BJ (cell line): ENCODE data around the gene LRRC8C. TPM values are rescaled to one million over a fixed set of nuclear protein-coding genes. Genes with fewer than 3 reads are reported as not detected.

Source experiments
- CTCF ChIA-PET: fragments of 350-600 bp; formaldehyde crosslinking; extraction: SDS; loops from one replicate; lab custom pipeline; 2021; ENCODE audit warnings: antibody characterized with exemption, inconsistent platforms; lab: Yijun Ruan, JAX
- POLR2A ChIA-PET: fragments of 300-600 bp; sonication (Branson Sonifier 250); formaldehyde crosslinking; extraction: SDS; loops from one replicate; lab custom pipeline; 2021; ENCODE audit warnings: antibody characterized with exemption; lab: Charles Lee
- DNase-seq: peaks from one replicate; pipeline ENCODE4 v3.0.0-alpha.2; 2011; ENCODE audit warnings: low read depth
- H3K27me3 ChIP-seq: 2 replicates; pipeline ENCODE4 v1.6.0; 2011; ENCODE audit warnings: low read length; ENCODE audit not compliant: control insufficient read depth, insufficient read depth
- H3K36me3 ChIP-seq: 2 replicates; pipeline ENCODE4 v1.5.1; 2011; ENCODE audit warnings: low read length; ENCODE audit not compliant: control insufficient read depth, insufficient read depth
- H3K4me3 ChIP-seq: 2 replicates; pipeline ENCODE4 v1.5.1; 2011; ENCODE audit warnings: low read depth, mild to moderate bottlenecking, control low read depth, low read length
- polyA plus RNA-seq: library from polyadenylated mRNA; depleted of rRNA; stranded (reverse); fragments of >200 nt; gene quantifications from 2 replicates; pipeline ENCODE4 v1.2.3, GENCODE V29; 2011
- TF ChIP-seq, protein P1 (sequence below): IDR thresholded peaks from 2 replicates; pipeline ENCODE4 v1.5.1; 2011; ENCODE audit warnings: low read depth, mild to moderate bottlenecking, control low read depth, inconsistent platforms, low read length, moderate library complexity; ENCODE audit not compliant: insufficient read depth

LRRC8C gene
- polyA plus RNA-seq, 1 experiment = 3.6 TPM

GRCh38 chr1:89633248-89633799 is 404 bp downstream of the LRRC8C start:
- ChIA-PET POLR2A (no interaction called here), CTCF (interaction anchor here (0.6 to 10.4 kb wide), 5 partner anchors 10 to 130 kb away, joined by 3 to 85 read pairs (median 5); no protein-coding TSS in a partner anchor)
- Histone ChIP-seq H3K36me3 (no peaks in the 10 kb centered on the region), H3K27me3 (no peaks in the 10 kb centered on the region), H3K4me3 (peak overlapping the region; percentile 96)
- DNase-seq = no peak
- TF ChIP-seq, protein P1, sequence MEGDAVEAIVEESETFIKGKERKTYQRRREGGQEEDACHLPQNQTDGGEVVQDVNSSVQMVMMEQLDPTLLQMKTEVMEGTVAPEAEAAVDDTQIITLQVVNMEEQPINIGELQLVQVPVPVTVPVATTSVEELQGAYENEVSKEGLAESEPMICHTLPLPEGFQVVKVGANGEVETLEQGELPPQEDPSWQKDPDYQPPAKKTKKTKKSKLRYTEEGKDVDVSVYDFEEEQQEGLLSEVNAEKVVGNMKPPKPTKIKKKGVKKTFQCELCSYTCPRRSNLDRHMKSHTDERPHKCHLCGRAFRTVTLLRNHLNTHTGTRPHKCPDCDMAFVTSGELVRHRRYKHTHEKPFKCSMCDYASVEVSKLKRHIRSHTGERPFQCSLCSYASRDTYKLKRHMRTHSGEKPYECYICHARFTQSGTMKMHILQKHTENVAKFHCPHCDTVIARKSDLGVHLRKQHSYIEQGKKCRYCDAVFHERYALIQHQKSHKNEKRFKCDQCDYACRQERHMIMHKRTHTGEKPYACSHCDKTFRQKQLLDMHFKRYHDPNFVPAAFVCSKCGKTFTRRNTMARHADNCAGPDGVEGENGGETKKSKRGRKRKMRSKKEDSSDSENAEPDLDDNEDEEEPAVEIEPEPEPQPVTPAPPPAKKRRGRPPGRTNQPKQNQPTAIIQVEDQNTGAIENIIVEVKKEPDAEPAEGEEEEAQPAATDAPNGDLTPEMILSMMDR = no peak

DNA sequence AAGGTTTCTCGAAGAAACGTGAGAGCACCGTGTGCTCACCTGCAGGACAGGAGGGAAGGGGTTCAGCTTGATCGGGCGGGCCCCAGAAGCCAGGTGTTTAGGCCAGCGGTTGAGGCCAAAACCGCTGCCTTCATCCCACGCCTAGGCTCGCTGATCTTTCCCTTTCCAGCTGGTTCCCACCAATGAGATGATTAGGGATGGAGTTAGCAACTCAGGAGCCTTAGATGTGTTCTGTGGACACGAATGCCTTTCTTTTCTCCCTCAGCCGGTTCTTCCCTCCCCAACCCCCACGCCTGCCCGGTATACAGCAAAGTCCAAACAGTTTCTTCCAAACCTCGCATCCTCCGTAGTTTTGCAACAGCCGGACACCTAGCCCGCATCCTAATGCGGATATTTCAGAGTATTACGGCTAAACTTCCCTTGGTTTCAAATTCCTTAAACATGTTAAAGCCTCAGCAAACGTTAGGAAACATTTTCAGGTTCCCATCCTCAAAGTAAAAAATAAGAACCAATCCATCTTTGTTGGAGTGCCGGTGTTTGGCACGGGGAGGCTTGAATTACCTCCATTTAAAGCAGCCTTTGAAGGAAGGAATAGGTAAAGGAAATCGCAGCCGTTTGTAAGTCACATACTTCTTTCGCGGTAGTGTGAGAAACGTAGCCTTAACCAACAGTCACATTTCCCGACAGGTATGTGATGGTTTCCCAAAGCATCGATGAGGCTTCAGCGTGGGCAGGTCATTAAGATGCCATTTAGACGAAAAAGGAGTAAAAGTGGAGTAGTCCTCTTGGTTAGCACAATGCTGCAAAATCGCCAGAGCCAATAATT is 1.1 kb downstream of the LRRC8C start:
- H3K27me3 ChIP-seq = no peaks in the 10 kb centered on the region
- no peak for DNase-seq
- ChIA-PET POLR2A (no interaction called here), CTCF (interaction anchor here (10.4 kb wide), 1 partner anchor 130 kb away, joined by 85 read pairs; no protein-coding TSS in a partner anchor)
- TF ChIP-seq, protein P1 = no peak
- no peaks in the 10 kb centered on the region for H3K36me3 ChIP-seq
- peak overlapping the region; percentile 96 for H3K4me3 ChIP-seq

- no peak overlapping the region for H3K4me3 ChIP-seq
- TF ChIP-seq, protein P1 = no peak
- ChIA-PET POLR2A (no interaction called here), CTCF (interaction anchor here (10.4 kb wide), 1 partner anchor 128 kb away, joined by 85 read pairs; no protein-coding TSS in a partner anchor)
- H3K27me3 ChIP-seq = no peaks in the 10 kb centered on the region
- peak; percentile 22 for DNase-seq
- H3K36me3 ChIP-seq = no peaks in the 10 kb centered on the region
Measured at GRCh38 chr1:89635825-89636815, 3.2 kb downstream of the LRRC8C start.

- TF ChIP-seq, protein P1 = no peak
- H3K4me3 ChIP-seq = no peak overlapping the region
- no peak for DNase-seq
- CTCF ChIA-PET = interaction anchor here (10.4 kb wide), 1 partner anchor 126 kb away, joined by 85 read pairs; no protein-coding TSS in a partner anchor
- no peaks in the 10 kb centered on the region for H3K27me3 ChIP-seq
- POLR2A ChIA-PET = no interaction called here
- H3K36me3 ChIP-seq = no peaks in the 10 kb centered on the region
Measured at GRCh38 chr1:89637496-89637895, 4.6 kb downstream of the LRRC8C start.
